ENCODE results near the gene MLYCD. TPM values are rescaled to one million over a fixed set of nuclear protein-coding genes. Genes with fewer than 3 reads are reported as not detected.

The MLYCD gene
- total and polyA plus RNA-seq, 8 donors = 4.3 to 11.2 (median 8.9) TPM

- Histone ChIP-seq H3K9me3 (no peaks in the 10 kb centered on the region), H3K4me3 (no peak overlapping the region), H3K27me3 (no peaks in the 10 kb centered on the region), H3K36me3 (peaks cover 0 to 31% (median 6%) of the 10 kb centered on the region in 3 donors), H3K27ac (no peak overlapping the region), H3K4me1 (peaks cover 0 to 8% (median 7%) of the 10 kb centered on the region in 3 donors)
- intact Hi-C loops (cut with DNase I) = no loop called here
- 80 to 88% methylated on average over 21 of the region's 21 CpGs for WGBS, 2 donors
- no peak for TF ChIP-seq CTCF (IDR thresholded peaks at IDR 0.05)
- ATAC-seq (no peak), DNase-seq (no peak), FAIRE-seq (no peak)
Observed at GRCh38 chr16:83958846-83959565, 60.1 kb downstream of the MLYCD start.

GRCh38 chr16:83959656-83960434 lies 60.9 kb downstream of the MLYCD start:
- Histone ChIP-seq H3K27me3 (no peaks in the 10 kb centered on the region), H3K4me1 (peaks cover 0 to 2% (median 0%) of the 10 kb centered on the region in 3 donors), H3K27ac (no peak overlapping the region), H3K36me3 (peaks cover 0 to 31% (median 6%) of the 10 kb centered on the region in 3 donors), H3K9me3 (no peaks in the 10 kb centered on the region), H3K4me3 (no peak overlapping the region)
- ATAC-seq (no peak), FAIRE-seq (no peak), DNase-seq (no peak)
- intact Hi-C loops (cut with DNase I) = loop anchor here in 2 of 3 donors (10.0 kb wide), 2 partner anchors 85 to 215 kb away; partner anchors contain the start of gene SLC38A8 (in 1 of the 2)
- TF ChIP-seq CTCF (IDR thresholded peaks at IDR 0.05) = no peak
- whole genome bisulfite sequencing, 2 donors = 84 to 90% methylated on average over 12 of the region's 12 CpGs

- H3K27ac ChIP-seq = no peak overlapping the region
- intact Hi-C loops (cut with DNase I) = loop anchor here in 2 of 3 donors (10.0 kb wide), 2 partner anchors 84 to 214 kb away; partner anchors contain the start of gene SLC38A8 (in 1 of the 2)
- peaks cover 0 to 31% (median 6%) of the 10 kb centered on the region in 3 donors for H3K36me3 ChIP-seq
- DNase-seq = peak in 1 of 6 donors; percentile 53
- no peak for TF ChIP-seq CTCF (IDR thresholded peaks at IDR 0.05)
- H3K9me3 ChIP-seq = no peaks in the 10 kb centered on the region
- FAIRE-seq = no peak
- H3K4me3 ChIP-seq = no peak overlapping the region
- no peak for ATAC-seq
- no peaks in the 10 kb centered on the region for H3K27me3 ChIP-seq
- 89 to 96% methylated on average over 29 of the region's 29 CpGs for WGBS, 2 donors
- no peaks in the 10 kb centered on the region for H3K4me1 ChIP-seq
Observed at GRCh38 chr16:83960521-83961249, 61.8 kb downstream of the MLYCD start.

- Histone ChIP-seq H3K27ac (no peak overlapping the region), H3K9me3 (no peaks in the 10 kb centered on the region), H3K36me3 (peaks cover 0 to 31% (median 6%) of the 10 kb centered on the region in 3 donors), H3K4me1 (no peaks in the 10 kb centered on the region), H3K27me3 (no peaks in the 10 kb centered on the region), H3K4me3 (no peak overlapping the region)
- ATAC-seq (no peak), DNase-seq (peak in 1 of 6 donors; percentile 32), FAIRE-seq (no peak)
- 91 to 94% methylated on average over 5 of the region's 5 CpGs for WGBS, 2 donors
- intact Hi-C loops (cut with DNase I) = loop anchor here in 2 of 3 donors (10.0 kb wide), 2 partner anchors 83 to 213 kb away; partner anchors contain the start of gene SLC38A8 (in 1 of the 2)
- no peak for TF ChIP-seq CTCF (IDR thresholded peaks at IDR 0.05)
Observed at GRCh38 chr16:83961591-83961990, 62.7 kb downstream of the MLYCD start.
